Measurements from ENCODE around the gene PHLDA3.

Gene PHLDA3

GRCh38 chr1:201459052-201459451, 9.9 kb downstream of the PHLDA3 start:
- Histone ChIP-seq H3K4me1 (ENCODE audit: control insufficient read depth, insufficient read depth, low read length) (peaks cover 15% of the 10 kb centered on the region), H3K9me3 (ENCODE audit: control insufficient read depth, insufficient read depth, low read depth, low read length) (no peaks in the 10 kb centered on the region), H3K36me3 (ENCODE audit: control insufficient read depth in 2 of 2, insufficient read depth in 1 of 2, low read length in 2 of 2) (peaks cover 0 to under 1% of the 10 kb centered on the region in 2 experiments; a peak in 1 of 3 replicates), H3K27ac (ENCODE audit: extremely low read depth, low read depth, low read length) (no peak overlapping the region), H3K4me3 (ENCODE audit: low read depth, low read length) (no peak overlapping the region)
- POLR2A ChIA-PET = interaction anchor here (1.2 kb wide), 1 partner anchor 10 kb away, joined by 3 read pairs; the partner anchor contains the start of gene PHLDA3
- CTCF ChIA-PET = interaction anchor here (1.7 to 7.2 kb wide), 3 partner anchors 11 to 54 kb away, joined by 5 to 56 read pairs (median 15); no protein-coding TSS in a partner anchor
- TF ChIP-seq ZFHX2 (tag by site-specific recombination; conservative IDR thresholded peaks at IDR 0.05) (peak; percentile 76), ZNF518A (tag by site-specific recombination; conservative IDR thresholded peaks at IDR 0.05; ENCODE audit: low read depth) (no peak), ZNF514 (tag by site-specific recombination; IDR thresholded peaks at IDR 0.05) (no peak), ZBTB44 (tag by site-specific recombination; IDR thresholded peaks at IDR 0.05) (no peak), EGR2 (tag by site-specific recombination; IDR thresholded peaks at IDR 0.05; ENCODE audit: low read depth) (peak; percentile 80), ZBTB48 (tag by site-specific recombination; IDR thresholded peaks at IDR 0.05) (no peak), HOXD13 (CRISPR knock-in tag; IDR thresholded peaks at IDR 0.05; ENCODE audit: borderline replicate concordance) (no peak), ZSCAN4 (tag by site-specific recombination; IDR thresholded peaks at IDR 0.05) (peak; percentile 91), ZNF404 (tag by site-specific recombination; IDR thresholded peaks at IDR 0.05) (no peak)

GRCh38 chr1:201457508-201457960, 11.5 kb downstream of the PHLDA3 start:
- Histone ChIP-seq H3K9me3 (ENCODE audit: control insufficient read depth, insufficient read depth, low read depth, low read length) (no peaks in the 10 kb centered on the region), H3K36me3 (ENCODE audit: control insufficient read depth in 2 of 2, insufficient read depth in 1 of 2, low read length in 2 of 2) (no peaks in the 10 kb centered on the region), H3K27ac (ENCODE audit: extremely low read depth, low read depth, low read length) (no peak overlapping the region), H3K4me3 (ENCODE audit: low read depth, low read length) (no peak overlapping the region), H3K4me1 (ENCODE audit: control insufficient read depth, insufficient read depth, low read length) (peaks cover 15% of the 10 kb centered on the region)
- ChIA-PET POLR2A (interaction anchor here (3.7 kb wide), 1 partner anchor 10 kb away, joined by 17 read pairs; the partner anchor contains the start of gene PHLDA3), CTCF (interaction anchor here (0.7 to 7.2 kb wide), 5 partner anchors 10 to 88 kb away, joined by 3 to 56 read pairs (median 3); partner anchors contain the start of gene PHLDA3)
- TF ChIP-seq SP7 (tag by site-specific recombination; IDR thresholded peaks at IDR 0.05) = peak; percentile 84
- no peak for TF ChIP-seq ZNF223 (tag by site-specific recombination; IDR thresholded peaks at IDR 0.05)
- no peak for TF ChIP-seq SP2 (tag by site-specific recombination; IDR thresholded peaks at IDR 0.05)
- peak; percentile 92 for TF ChIP-seq ZNF10 (tag by site-specific recombination; IDR thresholded peaks at IDR 0.05)
- TF ChIP-seq ZSCAN4 (tag by site-specific recombination; IDR thresholded peaks at IDR 0.05) = no peak
- no peak for TF ChIP-seq KLF16 (tag by site-specific recombination; IDR thresholded peaks at IDR 0.05)
- TF ChIP-seq OSR2 (tag by site-specific recombination; IDR thresholded peaks at IDR 0.05) = peak; percentile 93
- TF ChIP-seq ZNF24 (tag by site-specific recombination; IDR thresholded peaks at IDR 0.05) = peak; percentile 82
- no peak for TF ChIP-seq ZNF621 (tag by site-specific recombination; IDR thresholded peaks at IDR 0.05)
- peak; percentile 68; the same call in 1 of the 2 replicates for TF ChIP-seq PRDM6 (tag by site-specific recombination; IDR thresholded peaks at IDR 0.05)
- no peak for TF ChIP-seq ZBTB1 (tag by site-specific recombination; IDR thresholded peaks at IDR 0.05)
- no peak for TF ChIP-seq ZNF174 (tag by site-specific recombination; IDR thresholded peaks at IDR 0.05)
- TF ChIP-seq BCL11B (tag by site-specific recombination; IDR thresholded peaks at IDR 0.05; ENCODE audit: low read depth) = no peak
- TF ChIP-seq ZNF514 (tag by site-specific recombination; IDR thresholded peaks at IDR 0.05) = no peak
- 0 out of 2 replicates have a peak, but pooled peaks have one; percentile 16 for TF ChIP-seq TCF7L2 (IDR thresholded peaks at IDR 0.05; ENCODE audit: borderline replicate concordance, low read depth, low read length)
- TF ChIP-seq ZFP69B (tag by site-specific recombination; IDR thresholded peaks at IDR 0.05) = no peak
- no peak for TF ChIP-seq ZNF121 (tag by site-specific recombination; IDR thresholded peaks at IDR 0.05)
- no peak for TF ChIP-seq KLF9 (tag by site-specific recombination; IDR thresholded peaks at IDR 0.05; ENCODE audit: low read depth)
